HG03175 (cell line): Measurements from ENCODE around the gene GLRX5.
A peak's percentile ranks its signal among the peaks of the same experiment; 100 is the strongest.

Experiments used
- ATAC-seq: cut with Tn5 transposase; IDR thresholded peaks from one replicate; pipeline ENCODE4 v1.9.1; 2021; ENCODE audit warnings: mild to moderate bottlenecking, moderate library complexity; ENCODE audit not compliant: unreplicated experiment

The GLRX5 gene

GRCh38 chr14:95531969-95532368, 2.9 kb upstream of the GLRX5 start:
- ATAC-seq, result no peak

GRCh38 chr14:95533391-95533821, 1.4 kb upstream of the GLRX5 start:
- no peak for ATAC-seq

- ATAC-seq, result no peak
These were observed 1.0 kb upstream of the GLRX5 start for GRCh38 chr14:95533822-95534221.

GRCh38 chr14:95535226-95536021, 574 bp downstream of the GLRX5 start:
- ATAC-seq, result peak; percentile 1

GRCh38 chr14:95536036-95536593, 1.3 kb downstream of the GLRX5 start:
- no peak for ATAC-seq

- no peak for ATAC-seq
These were observed 1.8 kb downstream of the GLRX5 start for GRCh38 chr14:95536671-95537070.

GRCh38 chr14:95537298-95538089, 2.6 kb downstream of the GLRX5 start:
- ATAC-seq, result no peak

- ATAC-seq, result no peak
These were observed 4.1 kb downstream of the GLRX5 start for GRCh38 chr14:95538801-95539509.

GRCh38 chr14:95540236-95540855, 5.5 kb downstream of the GLRX5 start:
- ATAC-seq, result no peak

GRCh38 chr14:95541346-95541745, 6.5 kb downstream of the GLRX5 start:
- no peak for ATAC-seq

- ATAC-seq, result no peak
These were observed 7.4 kb downstream of the GLRX5 start for GRCh38 chr14:95541932-95542930.

- no peak for ATAC-seq
These were observed 8.2 kb downstream of the GLRX5 start for GRCh38 chr14:95543021-95543420.

GRCh38 chr14:95544588-95544987, 9.7 kb downstream of the GLRX5 start:
- ATAC-seq, result no peak

GRCh38 chr14:95545515-95546168, 10.8 kb downstream of the GLRX5 start:
- no peak for ATAC-seq

GRCh38 chr14:95547272-95547625, 12.4 kb downstream of the GLRX5 start:
- ATAC-seq, result no peak

- no peak for ATAC-seq
These were observed 12.9 kb downstream of the GLRX5 start for GRCh38 chr14:95547626-95548327.

- no peak for ATAC-seq
These were observed 13.6 kb downstream of the GLRX5 start for GRCh38 chr14:95548328-95548929.
